ENCODE measurements around the gene FSTL4. TPM values are rescaled to one million over a fixed set of nuclear protein-coding genes. Genes with fewer than 3 reads are reported as not detected.

Gene FSTL4
- total and polyA plus RNA-seq, 4 donors = 0.42 TPM; not detected in 3

- no peak overlapping the region for H3K4me3 ChIP-seq (ENCODE audit: low read length in 2 of 2)
- no peaks in the 10 kb centered on the region for H3K36me3 ChIP-seq (ENCODE audit: control insufficient read depth in 1 of 2, insufficient read depth in 2 of 2, low read length in 1 of 2)
- 67 to 70% methylated on average over 9 of the region's 9 CpGs for WGBS, 2 donors
- ATAC-seq (ENCODE audit: low FRiP score) = no peak
- H3K9me3 ChIP-seq (ENCODE audit: control insufficient read depth, low read length) = no peaks in the 10 kb centered on the region
- no peaks in the 10 kb centered on the region for H3K4me1 ChIP-seq (ENCODE audit: control insufficient read depth in 1 of 2, insufficient read depth in 2 of 2, low read length in 2 of 2)
- H3K27ac ChIP-seq (ENCODE audit: low read depth in 1 of 2, low read length in 2 of 2) = no peak overlapping the region
- intact Hi-C loops (cut with DNase I) = no loop called here
- DNase-seq = no peak
- H3K27me3 ChIP-seq (ENCODE audit: control insufficient read depth in 1 of 2, insufficient read depth in 2 of 2, low read length in 1 of 2) = no peaks in the 10 kb centered on the region
Measured at GRCh38 chr5:133230823-133231578, 381.3 kb downstream of the FSTL4 start.

GRCh38 chr5:133229931-133230664, 382.2 kb downstream of the FSTL4 start:
- Histone ChIP-seq H3K9me3 (ENCODE audit: control insufficient read depth, low read length) (no peaks in the 10 kb centered on the region), H3K36me3 (ENCODE audit: control insufficient read depth in 1 of 2, insufficient read depth in 2 of 2, low read length in 1 of 2) (no peaks in the 10 kb centered on the region), H3K4me1 (ENCODE audit: control insufficient read depth in 1 of 2, insufficient read depth in 2 of 2, low read length in 2 of 2) (no peaks in the 10 kb centered on the region), H3K27me3 (ENCODE audit: control insufficient read depth in 1 of 2, insufficient read depth in 2 of 2, low read length in 1 of 2) (no peaks in the 10 kb centered on the region), H3K4me3 (ENCODE audit: low read length in 2 of 2) (no peak overlapping the region), H3K27ac (ENCODE audit: low read depth in 1 of 2, low read length in 2 of 2) (no peak overlapping the region)
- no peak for DNase-seq
- ATAC-seq (ENCODE audit: low FRiP score) = no peak
- intact Hi-C loops (cut with DNase I) = no loop called here
- 88 to 92% methylated on average over 8 of the region's 8 CpGs for WGBS, 2 donors

- no peaks in the 10 kb centered on the region for H3K4me1 ChIP-seq (ENCODE audit: control insufficient read depth in 1 of 2, insufficient read depth in 2 of 2, low read length in 2 of 2)
- H3K36me3 ChIP-seq (ENCODE audit: control insufficient read depth in 1 of 2, insufficient read depth in 2 of 2, low read length in 1 of 2) = no peaks in the 10 kb centered on the region
- no peak overlapping the region for H3K27ac ChIP-seq (ENCODE audit: low read depth in 1 of 2, low read length in 2 of 2)
- H3K27me3 ChIP-seq (ENCODE audit: control insufficient read depth in 1 of 2, insufficient read depth in 2 of 2, low read length in 1 of 2) = no peaks in the 10 kb centered on the region
- 83 to 90% methylated on average over 1 of the region's 1 CpG for WGBS, 2 donors
- no peak for DNase-seq
- intact Hi-C loops (cut with DNase I) = no loop called here
- ATAC-seq (ENCODE audit: low FRiP score) = no peak
- no peaks in the 10 kb centered on the region for H3K9me3 ChIP-seq (ENCODE audit: control insufficient read depth, low read length)
- H3K4me3 ChIP-seq (ENCODE audit: low read length in 2 of 2) = no peak overlapping the region
Measured at GRCh38 chr5:133228316-133228715, 384.0 kb downstream of the FSTL4 start.

GRCh38 chr5:133227897-133228296, 384.4 kb downstream of the FSTL4 start:
- no peaks in the 10 kb centered on the region for H3K27me3 ChIP-seq (ENCODE audit: control insufficient read depth in 1 of 2, insufficient read depth in 2 of 2, low read length in 1 of 2)
- no peaks in the 10 kb centered on the region for H3K9me3 ChIP-seq (ENCODE audit: control insufficient read depth, low read length)
- no peak overlapping the region for H3K27ac ChIP-seq (ENCODE audit: low read depth in 1 of 2, low read length in 2 of 2)
- DNase-seq = no peak
- H3K4me3 ChIP-seq (ENCODE audit: low read length in 2 of 2) = no peak overlapping the region
- H3K4me1 ChIP-seq (ENCODE audit: control insufficient read depth in 1 of 2, insufficient read depth in 2 of 2, low read length in 2 of 2) = no peaks in the 10 kb centered on the region
- WGBS, 2 donors = 96 to 97% methylated on average over 6 of the region's 6 CpGs
- intact Hi-C loops (cut with DNase I) = no loop called here
- H3K36me3 ChIP-seq (ENCODE audit: control insufficient read depth in 1 of 2, insufficient read depth in 2 of 2, low read length in 1 of 2) = no peaks in the 10 kb centered on the region
- ATAC-seq (ENCODE audit: low FRiP score) = no peak

GRCh38 chr5:133227082-133227481, 385.3 kb downstream of the FSTL4 start:
- Histone ChIP-seq H3K27me3 (ENCODE audit: control insufficient read depth in 1 of 2, insufficient read depth in 2 of 2, low read length in 1 of 2) (no peaks in the 10 kb centered on the region), H3K27ac (ENCODE audit: low read depth in 1 of 2, low read length in 2 of 2) (no peak overlapping the region), H3K4me1 (ENCODE audit: control insufficient read depth in 1 of 2, insufficient read depth in 2 of 2, low read length in 2 of 2) (no peaks in the 10 kb centered on the region), H3K9me3 (ENCODE audit: control insufficient read depth, low read length) (no peaks in the 10 kb centered on the region), H3K36me3 (ENCODE audit: control insufficient read depth in 1 of 2, insufficient read depth in 2 of 2, low read length in 1 of 2) (no peaks in the 10 kb centered on the region), H3K4me3 (ENCODE audit: low read length in 2 of 2) (no peak overlapping the region)
- 17 to 25% methylated on average over 3 of the region's 3 CpGs for WGBS, 2 donors
- intact Hi-C loops (cut with DNase I) = no loop called here
- DNase-seq (no peak), ATAC-seq (ENCODE audit: low FRiP score) (no peak)

GRCh38 chr5:133226186-133226585, 386.2 kb downstream of the FSTL4 start:
- Histone ChIP-seq H3K27ac (ENCODE audit: low read depth in 1 of 2, low read length in 2 of 2) (no peak overlapping the region), H3K9me3 (ENCODE audit: control insufficient read depth, low read length) (no peaks in the 10 kb centered on the region)
- intact Hi-C loops (cut with DNase I) = no loop called here

GRCh38 chr5:133225671-133226152, 386.6 kb downstream of the FSTL4 start:
- Histone ChIP-seq H3K4me1 (ENCODE audit: control insufficient read depth in 1 of 2, insufficient read depth in 2 of 2, low read length in 2 of 2) (no peaks in the 10 kb centered on the region), H3K36me3 (ENCODE audit: control insufficient read depth in 1 of 2, insufficient read depth in 2 of 2, low read length in 1 of 2) (no peaks in the 10 kb centered on the region), H3K27me3 (ENCODE audit: control insufficient read depth in 1 of 2, insufficient read depth in 2 of 2, low read length in 1 of 2) (no peaks in the 10 kb centered on the region), H3K4me3 (ENCODE audit: low read length in 2 of 2) (no peak overlapping the region), H3K9me3 (ENCODE audit: control insufficient read depth, low read length) (no peaks in the 10 kb centered on the region), H3K27ac (ENCODE audit: low read depth in 1 of 2, low read length in 2 of 2) (no peak overlapping the region)
- intact Hi-C loops (cut with DNase I) = no loop called here
- no peak for DNase-seq
- 72 to 76% methylated on average over 7 of the region's 7 CpGs for WGBS, 2 donors
- no peak for ATAC-seq (ENCODE audit: low FRiP score)

More at GRCh38 chr5:133226186-133226585, 386.2 kb downstream of the FSTL4 start:
- no peak for DNase-seq
- Histone ChIP-seq H3K4me1 (ENCODE audit: control insufficient read depth in 1 of 2, insufficient read depth in 2 of 2, low read length in 2 of 2) (no peaks in the 10 kb centered on the region), H3K4me3 (ENCODE audit: low read length in 2 of 2) (no peak overlapping the region), H3K36me3 (ENCODE audit: control insufficient read depth in 1 of 2, insufficient read depth in 2 of 2, low read length in 1 of 2) (no peaks in the 10 kb centered on the region), H3K27me3 (ENCODE audit: control insufficient read depth in 1 of 2, insufficient read depth in 2 of 2, low read length in 1 of 2) (no peaks in the 10 kb centered on the region)
- no peak for ATAC-seq (ENCODE audit: low FRiP score)
- WGBS, 2 donors = 61 to 63% methylated on average over 1 of the region's 1 CpG

- DNase-seq (no peak), ATAC-seq (ENCODE audit: low FRiP score) (no peak)
- no peak overlapping the region for H3K4me3 ChIP-seq (ENCODE audit: low read length in 2 of 2)
- 75 to 83% methylated on average over 8 of the region's 8 CpGs for WGBS, 2 donors
- intact Hi-C loops (cut with DNase I) = no loop called here
- H3K27ac ChIP-seq (ENCODE audit: low read depth in 1 of 2, low read length in 2 of 2) = no peak overlapping the region
- no peaks in the 10 kb centered on the region for H3K36me3 ChIP-seq (ENCODE audit: control insufficient read depth in 1 of 2, insufficient read depth in 2 of 2, low read length in 1 of 2)
- no peaks in the 10 kb centered on the region for H3K27me3 ChIP-seq (ENCODE audit: control insufficient read depth in 1 of 2, insufficient read depth in 2 of 2, low read length in 1 of 2)
- H3K9me3 ChIP-seq (ENCODE audit: control insufficient read depth, low read length) = no peaks in the 10 kb centered on the region
- no peaks in the 10 kb centered on the region for H3K4me1 ChIP-seq (ENCODE audit: control insufficient read depth in 1 of 2, insufficient read depth in 2 of 2, low read length in 2 of 2)
Measured at GRCh38 chr5:133222979-133223378, 389.4 kb downstream of the FSTL4 start.

- no peak for ATAC-seq (ENCODE audit: low FRiP score)
- WGBS, 2 donors = 87 to 93% methylated on average over 4 of the region's 4 CpGs
- intact Hi-C loops (cut with DNase I) = no loop called here
Measured at GRCh38 chr5:133222521-133222920, 389.8 kb downstream of the FSTL4 start.

More at GRCh38 chr5:133222521-133222920, 389.8 kb downstream of the FSTL4 start:
- Histone ChIP-seq H3K27me3 (ENCODE audit: control insufficient read depth in 1 of 2, insufficient read depth in 2 of 2, low read length in 1 of 2) (no peaks in the 10 kb centered on the region), H3K36me3 (ENCODE audit: control insufficient read depth in 1 of 2, insufficient read depth in 2 of 2, low read length in 1 of 2) (no peaks in the 10 kb centered on the region), H3K27ac (ENCODE audit: low read depth in 1 of 2, low read length in 2 of 2) (no peak overlapping the region), H3K4me3 (ENCODE audit: low read length in 2 of 2) (no peak overlapping the region), H3K4me1 (ENCODE audit: control insufficient read depth in 1 of 2, insufficient read depth in 2 of 2, low read length in 2 of 2) (no peaks in the 10 kb centered on the region), H3K9me3 (ENCODE audit: control insufficient read depth, low read length) (no peaks in the 10 kb centered on the region)
- no peak for DNase-seq
